GM18861 (cell line): ENCODE results near the gene OR56A5.
"Not testable (repeated sequence)": the region's sequence is repeated elsewhere in the genome, so short reads cannot be mapped to it uniquely, and the experiment has no call there.

Experiments used
- ATAC-seq: cut with Tn5 transposase; IDR thresholded peaks from one replicate; pipeline ENCODE4 v1.9.1; 2021; ENCODE audit not compliant: unreplicated experiment

OR56A5 gene

GRCh38 chr11:5968394-5968793 is at the start of gene OR56A5:
Gene OR56A5 (minus strand): TSS chr11:5968494. CDS start chr11:5968494, 0 bp downstream.
- ATAC-seq, result no peak

GRCh38 chr11:6013042-6013441 is 44.7 kb upstream of the OR56A5 start:
- ATAC-seq, result no peak

- ATAC-seq, result no peak
These were observed 43.9 kb upstream of the OR56A5 start for GRCh38 chr11:6012035-6012668.

- no peak for ATAC-seq
These were observed 38.6 kb upstream of the OR56A5 start, which contains the start of gene OR56A4 for GRCh38 chr11:6006846-6007245. Gene OR56A4 (minus strand): TSS chr11:6006946. CDS start chr11:6002992, 3,954 bp downstream.

GRCh38 chr11:6006395-6006794 is 38.1 kb upstream of the OR56A5 start:
- no peak for ATAC-seq

- ATAC-seq, result no peak
These were observed 34.0 kb upstream of the OR56A5 start for GRCh38 chr11:6002202-6002699.

GRCh38 chr11:5994791-5995190 is 26.5 kb upstream of the OR56A5 start:
- ATAC-seq, result no peak

- ATAC-seq, result no peak
These were observed 24.4 kb upstream of the OR56A5 start for GRCh38 chr11:5992604-5993251.

- ATAC-seq, result no peak
These were observed 23.9 kb upstream of the OR56A5 start for GRCh38 chr11:5992150-5992549.

GRCh38 chr11:5989203-5989602 is 20.9 kb upstream of the OR56A5 start:
- ATAC-seq, result no peak

- ATAC-seq, result no peak
These were observed 18.6 kb upstream of the OR56A5 start, which contains the start of gene OR52L1 for GRCh38 chr11:5986885-5987284. Gene OR52L1 (minus strand): TSS chr11:5986985. CDS start chr11:5986930, 55 bp downstream.

GRCh38 chr11:5983443-5983842 is 15.1 kb upstream of the OR56A5 start:
- ATAC-seq, result no peak

GRCh38 chr11:5973530-5973929 is 5.2 kb upstream of the OR56A5 start:
- no peak for ATAC-seq

- ATAC-seq, result no peak
These were observed 586 bp downstream of the OR56A5 start for GRCh38 chr11:5967708-5968107.

- no peak for ATAC-seq
These were observed 1.3 kb downstream of the OR56A5 start for GRCh38 chr11:5966958-5967357.

- ATAC-seq, result not testable (repeated sequence)
These were observed 7.5 kb downstream of the OR56A5 start for GRCh38 chr11:5960704-5961320.

- no peak for ATAC-seq
These were observed 12.7 kb downstream of the OR56A5 start for GRCh38 chr11:5955586-5955985.

GRCh38 chr11:5941951-5942350 is 26.3 kb downstream of the OR56A5 start, which contains the start of gene OR56A3:
Gene OR56A3 (plus strand): TSS chr11:5942251. CDS start chr11:5947347, 5,096 bp downstream.
- no peak for ATAC-seq

- ATAC-seq, result no peak
These were observed 27.5 kb downstream of the OR56A5 start for GRCh38 chr11:5940748-5941147.

GRCh38 chr11:5938603-5938965 is 29.7 kb downstream of the OR56A5 start:
- no peak for ATAC-seq

- ATAC-seq, result no peak
These were observed 30.3 kb downstream of the OR56A5 start for GRCh38 chr11:5937868-5938602.
